ENCODE data around the gene PKN1. TPM values are rescaled to one million over a fixed set of nuclear protein-coding genes. Genes with fewer than 3 reads are reported as not detected.

The PKN1 gene
- total and polyA plus RNA-seq, 9 of the 15 experiments (the other 6 are each of a cell fraction or from before 2014, with no cell fraction given): 0.30 to 228 (median 77.5) TPM

GRCh38 chr19:14510311-14511228, 77.5 kb downstream of the PKN1 start (continued):
- TF ChIP-seq DPF2 (IDR thresholded peaks at IDR 0.05) (peak; percentile 77), POLR3A (IDR thresholded peaks at IDR 0.05; ENCODE audit: borderline replicate concordance, extremely low read depth, insufficient read depth, insufficient read length) (no peak), ZBTB11 (CRISPR knock-in tag; IDR thresholded peaks at IDR 0.05) (no peak), NCOA1 (IDR thresholded peaks at IDR 0.05; ENCODE audit: low read depth) (no peak), RBM39 (optimal IDR thresholded peaks at IDR 0.05; ENCODE audit: low read depth, low read length) (no peak), MLX (CRISPR knock-in tag; conservative IDR thresholded peaks at IDR 0.05) (no peak), ETS1 (conservative IDR thresholded peaks at IDR 0.05; ENCODE audit: control insufficient read depth, low read depth, low read length) (no peak), GABPA (tag; conservative IDR thresholded peaks at IDR 0.05; ENCODE audit: low read depth) (0 out of 2 replicates have a peak, but pooled peaks have one; percentile 25), HDAC1 (IDR thresholded peaks at IDR 0.05) (no peak), TSHZ1 (CRISPR knock-in tag; IDR thresholded peaks at IDR 0.05) (no peak), SUPT5H (IDR thresholded peaks at IDR 0.05) (no peak), NR2F6 (CRISPR knock-in tag; IDR thresholded peaks at IDR 0.05) (no peak), NRF1 (conservative IDR thresholded peaks at IDR 0.05 in 1 of 2, IDR thresholded peaks at IDR 0.05 in 1 of 2) (peak in 1 of 2 experiments; percentile 10; a peak in 1 of 4 replicates), RUNX1 (IDR thresholded peaks at IDR 0.05; ENCODE audit: low read depth) (no peak), EP400 (IDR thresholded peaks at IDR 0.05) (peak; percentile 46), PKNOX1 (IDR thresholded peaks at IDR 0.05) (peak; percentile 69), ZEB2 (IDR thresholded peaks at IDR 0.05) (peak; percentile 48; the same call in 1 of the 2 replicates)
